Central memory CD8-positive, alpha-beta T cell (primary cell): ENCODE results near the gene MYL5.

Source experiments
- ATAC-seq: fragments of 150-1000 bp; cut with Tn5 transposase; replicated peaks from 2 replicates; pipeline ENCODE4 v1.10.0; 2022; ENCODE audit warnings: mild to moderate bottlenecking, moderate FRiP score, moderate number of reproducible peaks; ENCODE audit not compliant: poor library complexity, severe bottlenecking; ENCODE audit errors: extremely low read depth
- DNase-seq, 2 donors: peaks; one replicate each; pipeline ENCODE4 v3.0.0; 2021; ENCODE audit warnings: low spot score in 2 of 2
- H3K27ac Mint-ChIP-seq: one replicate; pipeline ENCODE4 v1.8.0; 2022; ENCODE audit warnings: low read depth, mild to moderate bottlenecking, moderate library complexity, mixed read lengths
- H3K27me3 Mint-ChIP-seq: one replicate; pipeline ENCODE4 v1.8.0; 2022; ENCODE audit warnings: mixed read lengths
- H3K36me3 Mint-ChIP-seq: one replicate; pipeline ENCODE4 v1.8.0; 2022; ENCODE audit warnings: mild to moderate bottlenecking, moderate library complexity, mixed read lengths; ENCODE audit not compliant: insufficient read depth
- H3K4me1 Mint-ChIP-seq: one replicate; pipeline ENCODE4 v1.8.0; 2022; ENCODE audit warnings: mixed read lengths
- H3K4me3 Mint-ChIP-seq: one replicate; pipeline ENCODE4 v1.8.0; 2022; ENCODE audit warnings: mild to moderate bottlenecking, moderate library complexity, mixed read lengths
- H3K9me3 Mint-ChIP-seq: one replicate; pipeline ENCODE4 v1.8.0; 2022; ENCODE audit warnings: mixed read lengths

MYL5 gene

GRCh38 chr4:648579-649292 is 25.6 kb upstream of the MYL5 start:
- DNase-seq, result no peak
- Mint-ChIP-seq H3K9me3 (no peaks in the 10 kb centered on the region), H3K36me3 (no peaks in the 10 kb centered on the region), H3K4me1 (no peaks in the 10 kb centered on the region), H3K27me3 (peaks cover 31% of the 10 kb centered on the region), H3K4me3 (no peak overlapping the region), H3K27ac (no peak overlapping the region)
- no peak for ATAC-seq

GRCh38 chr4:649293-649625 is 25.1 kb upstream of the MYL5 start:
- Mint-ChIP-seq H3K36me3 (no peaks in the 10 kb centered on the region), H3K9me3 (no peaks in the 10 kb centered on the region)

GRCh38 chr4:649751-650310 is 24.5 kb upstream of the MYL5 start:
- no peaks in the 10 kb centered on the region for H3K4me1 Mint-ChIP-seq
- DNase-seq (no peak), ATAC-seq (no peak)
- no peaks in the 10 kb centered on the region for H3K36me3 Mint-ChIP-seq
- no peak overlapping the region for H3K27ac Mint-ChIP-seq
- H3K4me3 Mint-ChIP-seq, result no peak overlapping the region
- H3K27me3 Mint-ChIP-seq, result peaks cover 28% of the 10 kb centered on the region
- H3K9me3 Mint-ChIP-seq, result no peaks in the 10 kb centered on the region

More at GRCh38 chr4:649293-649625, 25.1 kb upstream of the MYL5 start:
- no peak overlapping the region for H3K4me3 Mint-ChIP-seq
- H3K4me1 Mint-ChIP-seq, result no peaks in the 10 kb centered on the region
- peaks cover 31% of the 10 kb centered on the region for H3K27me3 Mint-ChIP-seq
- no peak overlapping the region for H3K27ac Mint-ChIP-seq
- DNase-seq, result no peak
- ATAC-seq, result no peak

- ATAC-seq (no peak), DNase-seq (no peak)
- Mint-ChIP-seq H3K27ac (no peak overlapping the region), H3K9me3 (no peaks in the 10 kb centered on the region), H3K4me1 (no peaks in the 10 kb centered on the region), H3K4me3 (no peak overlapping the region), H3K36me3 (no peaks in the 10 kb centered on the region), H3K27me3 (peaks cover 21% of the 10 kb centered on the region)
Measured at GRCh38 chr4:650461-650860, 23.9 kb upstream of the MYL5 start.

- no peak for DNase-seq
- no peak overlapping the region for H3K27ac Mint-ChIP-seq
- H3K4me1 Mint-ChIP-seq, result no peaks in the 10 kb centered on the region
- no peak overlapping the region for H3K4me3 Mint-ChIP-seq
- H3K9me3 Mint-ChIP-seq, result no peaks in the 10 kb centered on the region
- no peak for ATAC-seq
- no peaks in the 10 kb centered on the region for H3K36me3 Mint-ChIP-seq
- H3K27me3 Mint-ChIP-seq, result peaks cover 14% of the 10 kb centered on the region
Measured at GRCh38 chr4:650951-651883, 23.1 kb upstream of the MYL5 start.

GRCh38 chr4:651884-652642 is 22.3 kb upstream of the MYL5 start:
- Mint-ChIP-seq H3K27me3 (peaks cover 5% of the 10 kb centered on the region), H3K36me3 (no peaks in the 10 kb centered on the region), H3K9me3 (no peaks in the 10 kb centered on the region), H3K4me1 (no peaks in the 10 kb centered on the region), H3K27ac (no peak overlapping the region), H3K4me3 (no peak overlapping the region)
- ATAC-seq (no peak), DNase-seq (no peak)

GRCh38 chr4:653080-653821 is 21.1 kb upstream of the MYL5 start:
- no peak for DNase-seq
- no peaks in the 10 kb centered on the region for H3K36me3 Mint-ChIP-seq
- no peaks in the 10 kb centered on the region for H3K4me1 Mint-ChIP-seq
- no peak for ATAC-seq
- H3K27me3 Mint-ChIP-seq, result no peaks in the 10 kb centered on the region
- no peak overlapping the region for H3K27ac Mint-ChIP-seq
- no peaks in the 10 kb centered on the region for H3K9me3 Mint-ChIP-seq
- H3K4me3 Mint-ChIP-seq, result no peak overlapping the region

- H3K9me3 Mint-ChIP-seq, result no peaks in the 10 kb centered on the region
- H3K27me3 Mint-ChIP-seq, result no peaks in the 10 kb centered on the region
- no peak for ATAC-seq
- H3K36me3 Mint-ChIP-seq, result no peaks in the 10 kb centered on the region
- H3K4me3 Mint-ChIP-seq, result no peak overlapping the region
- no peak overlapping the region for H3K27ac Mint-ChIP-seq
- H3K4me1 Mint-ChIP-seq, result no peaks in the 10 kb centered on the region
- DNase-seq, result no peak
Measured at GRCh38 chr4:653831-654502, 20.4 kb upstream of the MYL5 start.

- DNase-seq (no peak), ATAC-seq (no peak)
- H3K27ac Mint-ChIP-seq, result no peak overlapping the region
- H3K9me3 Mint-ChIP-seq, result no peaks in the 10 kb centered on the region
- H3K27me3 Mint-ChIP-seq, result no peaks in the 10 kb centered on the region
- H3K36me3 Mint-ChIP-seq, result no peaks in the 10 kb centered on the region
- no peak overlapping the region for H3K4me3 Mint-ChIP-seq
- H3K4me1 Mint-ChIP-seq, result no peaks in the 10 kb centered on the region
Measured at GRCh38 chr4:654503-654845, 19.9 kb upstream of the MYL5 start.

GRCh38 chr4:654871-655463 is 19.4 kb upstream of the MYL5 start:
- Mint-ChIP-seq H3K36me3 (no peaks in the 10 kb centered on the region), H3K27me3 (no peaks in the 10 kb centered on the region), H3K9me3 (no peaks in the 10 kb centered on the region), H3K4me3 (no peak overlapping the region), H3K4me1 (no peaks in the 10 kb centered on the region), H3K27ac (no peak overlapping the region)
- DNase-seq, result no peak
- no peak for ATAC-seq

- Mint-ChIP-seq H3K4me3 (no peak overlapping the region), H3K36me3 (no peaks in the 10 kb centered on the region), H3K27me3 (no peaks in the 10 kb centered on the region), H3K9me3 (no peaks in the 10 kb centered on the region), H3K27ac (no peak overlapping the region), H3K4me1 (no peaks in the 10 kb centered on the region)
- no peak for DNase-seq
- no peak for ATAC-seq
Measured at GRCh38 chr4:655464-656151, 18.7 kb upstream of the MYL5 start.
